ES-I3 (cell line): ENCODE results near the gene TBXA2R.
A peak's percentile ranks its signal among the peaks of the same experiment; 100 is the strongest.

Experiments used
- H3K36me3 ChIP-seq: 2 replicates; pipeline ENCODE4 v1.6.1; 2013; ENCODE audit warnings: mild to moderate bottlenecking, low read length, control low read depth, moderate library complexity; ENCODE audit not compliant: insufficient read depth
- H3K4me1 ChIP-seq: 2 replicates; pipeline ENCODE4 v1.6.1; 2013; ENCODE audit warnings: mild to moderate bottlenecking, control low read depth, low read length; ENCODE audit not compliant: insufficient read depth
- H3K9ac ChIP-seq: 2 replicates; pipeline ENCODE4 v1.6.1; 2013; ENCODE audit warnings: low read depth, mild to moderate bottlenecking, low read length, moderate library complexity
- H3K9me3 ChIP-seq: 2 replicates; pipeline ENCODE4 v1.6.1; 2013; ENCODE audit warnings: mild to moderate bottlenecking, low read length, moderate library complexity; ENCODE audit not compliant: control insufficient read depth, insufficient read depth

Gene TBXA2R

DNA sequence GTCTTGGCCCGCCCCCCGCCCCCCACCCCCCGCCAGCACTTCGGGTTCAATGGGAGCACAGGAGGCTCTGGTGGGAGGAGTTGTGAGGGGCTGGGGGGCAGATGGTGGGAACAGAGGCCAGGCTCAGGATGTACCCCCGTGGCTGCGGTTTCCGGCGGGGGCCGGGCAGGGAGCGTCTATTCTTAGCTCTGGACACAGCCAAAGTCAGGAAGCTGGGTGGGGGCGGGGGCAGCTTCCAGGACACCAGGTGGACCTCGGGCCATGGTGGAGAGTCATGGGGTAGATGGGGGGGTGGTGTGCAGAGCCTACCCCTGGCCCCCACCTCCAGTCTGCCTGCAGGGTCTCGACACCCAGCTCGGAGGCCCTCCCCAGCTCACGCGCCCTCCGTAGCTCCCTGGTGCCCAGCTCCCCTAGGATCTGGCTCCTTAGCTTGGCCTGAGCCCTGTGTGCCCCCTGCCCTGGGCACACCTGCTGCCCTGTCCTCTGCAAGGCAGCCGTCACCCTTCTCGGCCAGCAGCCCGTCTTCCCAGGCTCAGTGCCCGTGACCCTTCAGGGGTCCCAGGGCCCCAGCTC lies 2.2 kb upstream of the TBXA2R start:
- H3K9ac ChIP-seq = no peak overlapping the region
- H3K9me3 ChIP-seq = no peaks in the 10 kb centered on the region
- H3K36me3 ChIP-seq = peaks cover 3% of the 10 kb centered on the region; the same call in 1 of the 2 replicates
- peaks cover 9% of the 10 kb centered on the region for H3K4me1 ChIP-seq

- H3K4me1 ChIP-seq = peaks cover 9% of the 10 kb centered on the region
- peaks cover 3% of the 10 kb centered on the region; the same call in 1 of the 2 replicates for H3K36me3 ChIP-seq
- no peaks in the 10 kb centered on the region for H3K9me3 ChIP-seq
- H3K9ac ChIP-seq = peak overlapping the region; percentile 72; the same call in 1 of the 2 replicates
Observed at GRCh38 chr19:3608079-3608641, 1.5 kb upstream of the TBXA2R start.

DNA sequence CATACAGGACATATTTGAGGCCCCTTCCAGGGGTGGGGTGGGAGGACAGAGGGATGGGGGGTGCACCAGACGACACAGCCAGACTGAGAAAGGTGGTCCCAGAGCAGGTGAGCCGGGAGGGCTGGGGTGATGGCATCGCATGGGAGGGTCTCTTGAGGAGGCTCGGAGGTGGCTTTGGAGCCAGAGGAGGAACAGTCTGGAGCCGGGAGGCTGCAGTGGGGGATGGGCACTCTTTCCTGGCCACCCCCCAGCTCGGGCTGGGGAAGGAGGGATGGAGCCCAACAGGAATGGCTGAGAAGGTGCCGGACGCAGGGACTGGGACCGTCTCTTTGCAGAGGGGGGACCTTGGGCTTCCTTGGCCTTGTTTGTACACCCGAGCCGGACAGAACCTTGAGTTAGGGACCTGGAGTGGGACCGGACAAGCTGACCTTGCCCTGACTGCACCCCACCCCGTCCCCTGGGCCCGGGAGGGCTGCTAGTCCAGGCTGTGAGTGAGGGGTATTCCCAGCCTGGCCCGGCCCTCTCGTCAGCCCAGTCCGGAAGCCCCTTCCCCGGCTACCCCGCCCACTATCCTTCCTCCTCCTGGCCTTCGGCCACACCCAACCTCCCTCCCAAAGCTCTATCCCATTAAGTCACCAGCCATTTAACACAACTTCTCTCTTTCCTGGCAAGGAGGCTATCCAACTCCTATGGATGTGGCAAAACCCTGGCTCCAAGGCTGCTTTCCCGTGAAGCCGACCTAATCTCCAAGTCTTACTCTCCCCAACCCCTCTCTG lies 816 bp upstream of the TBXA2R start:
- H3K4me1 ChIP-seq = peaks cover 7% of the 10 kb centered on the region
- H3K36me3 ChIP-seq = peaks cover 3% of the 10 kb centered on the region; the same call in 1 of the 2 replicates
- no peaks in the 10 kb centered on the region for H3K9me3 ChIP-seq
- H3K9ac ChIP-seq = peak overlapping the region; percentile 72

GRCh38 chr19:3606174-3606689 lies 443 bp downstream of the TBXA2R start:
- H3K9ac ChIP-seq = peak overlapping the region; percentile 72; the same call in 1 of the 2 replicates
- peaks cover 7% of the 10 kb centered on the region for H3K4me1 ChIP-seq
- H3K9me3 ChIP-seq = no peaks in the 10 kb centered on the region
- peaks cover 3% of the 10 kb centered on the region; the same call in 1 of the 2 replicates for H3K36me3 ChIP-seq

DNA sequence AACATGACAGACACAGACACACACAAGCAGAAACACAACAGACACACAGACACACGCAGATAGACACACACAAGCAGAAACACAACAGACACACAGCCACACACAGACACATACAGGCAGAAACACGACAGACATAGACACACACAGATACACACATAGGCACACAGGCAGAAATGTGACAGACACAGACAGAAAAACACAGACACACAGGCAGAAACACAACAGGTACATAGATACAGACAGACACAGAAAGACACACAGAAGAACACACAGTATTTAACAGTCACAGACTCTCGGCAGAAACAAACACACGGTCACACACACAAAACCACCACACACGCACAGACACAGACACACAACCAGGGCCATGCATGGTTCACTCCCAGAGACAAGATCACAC lies 905 bp downstream of the TBXA2R start:
- no peaks in the 10 kb centered on the region for H3K9me3 ChIP-seq
- peak overlapping the region; percentile 72; the same call in 1 of the 2 replicates for H3K9ac ChIP-seq
- H3K4me1 ChIP-seq = peaks cover 7% of the 10 kb centered on the region
- H3K36me3 ChIP-seq = peaks cover 3% of the 10 kb centered on the region; the same call in 1 of the 2 replicates

DNA sequence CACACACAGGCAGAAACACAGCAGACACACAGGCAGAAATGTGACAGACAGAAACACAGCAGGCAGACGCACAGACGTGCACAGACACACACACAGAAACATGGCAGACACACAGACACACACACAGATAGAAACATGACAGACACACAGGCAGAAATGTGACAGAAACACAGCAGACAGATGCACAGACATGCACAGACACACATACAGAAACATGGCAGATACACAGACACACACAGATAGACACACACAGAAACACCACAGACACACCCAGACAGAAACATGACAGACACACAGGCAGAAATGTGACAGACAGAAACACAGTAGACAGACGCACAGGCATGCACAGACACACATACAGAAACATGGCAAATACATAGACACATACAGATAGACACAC lies 1.3 kb downstream of the TBXA2R start:
- H3K9me3 ChIP-seq = no peaks in the 10 kb centered on the region
- H3K36me3 ChIP-seq = peaks cover 1% of the 10 kb centered on the region; the same call in 1 of the 2 replicates
- peaks cover 7% of the 10 kb centered on the region for H3K4me1 ChIP-seq
- no peak overlapping the region for H3K9ac ChIP-seq

- H3K4me1 ChIP-seq = peaks cover 7% of the 10 kb centered on the region
- H3K9me3 ChIP-seq = no peaks in the 10 kb centered on the region
- no peak overlapping the region for H3K9ac ChIP-seq
- no peaks in the 10 kb centered on the region for H3K36me3 ChIP-seq
Observed at GRCh38 chr19:3604987-3605343, 1.7 kb downstream of the TBXA2R start.

DNA sequence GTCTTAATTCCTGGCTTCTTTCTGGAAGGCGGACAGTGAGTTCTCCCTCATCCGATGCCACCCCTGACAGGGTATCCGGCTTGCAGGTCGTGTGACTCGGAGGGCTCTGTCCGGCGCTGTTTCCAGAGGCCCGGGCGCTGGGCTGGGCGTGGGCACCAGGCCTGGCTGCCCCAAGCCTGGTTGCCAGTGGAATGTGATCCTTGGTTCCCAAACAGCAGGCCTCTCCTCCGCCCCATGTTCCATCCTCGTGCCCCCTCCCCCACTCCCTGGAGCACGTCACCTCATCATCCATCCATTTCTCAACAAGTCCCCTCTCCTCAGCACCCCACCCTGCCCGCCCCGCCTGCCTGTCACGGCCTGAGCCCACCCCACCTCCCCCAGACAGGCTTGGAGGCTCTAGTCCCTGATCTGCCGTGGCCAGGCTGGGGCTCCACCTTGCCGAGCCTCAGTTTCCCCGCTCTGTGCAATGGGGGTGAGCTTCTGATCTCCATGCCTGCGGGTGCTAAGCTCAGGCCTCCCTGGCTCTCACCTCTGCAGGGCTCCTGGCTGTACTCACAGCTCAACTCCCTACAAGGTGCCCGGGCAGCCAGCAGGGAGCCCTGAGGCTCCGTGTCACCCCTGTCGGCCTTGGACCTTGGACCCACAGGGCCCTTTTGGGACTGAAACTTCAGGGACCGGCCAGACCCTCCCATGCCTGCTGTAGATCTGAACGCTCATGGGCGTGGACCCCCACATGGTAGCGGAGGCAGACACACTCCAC lies 2.3 kb downstream of the TBXA2R start:
- H3K36me3 ChIP-seq = no peaks in the 10 kb centered on the region
- H3K9me3 ChIP-seq = no peaks in the 10 kb centered on the region
- H3K4me1 ChIP-seq = peaks cover 7% of the 10 kb centered on the region
- H3K9ac ChIP-seq = no peak overlapping the region

- no peaks in the 10 kb centered on the region for H3K9me3 ChIP-seq
- peaks cover 5% of the 10 kb centered on the region for H3K4me1 ChIP-seq
- H3K36me3 ChIP-seq = no peaks in the 10 kb centered on the region
- H3K9ac ChIP-seq = no peak overlapping the region
Observed at GRCh38 chr19:3603121-3603811, 3.4 kb downstream of the TBXA2R start.

DNA sequence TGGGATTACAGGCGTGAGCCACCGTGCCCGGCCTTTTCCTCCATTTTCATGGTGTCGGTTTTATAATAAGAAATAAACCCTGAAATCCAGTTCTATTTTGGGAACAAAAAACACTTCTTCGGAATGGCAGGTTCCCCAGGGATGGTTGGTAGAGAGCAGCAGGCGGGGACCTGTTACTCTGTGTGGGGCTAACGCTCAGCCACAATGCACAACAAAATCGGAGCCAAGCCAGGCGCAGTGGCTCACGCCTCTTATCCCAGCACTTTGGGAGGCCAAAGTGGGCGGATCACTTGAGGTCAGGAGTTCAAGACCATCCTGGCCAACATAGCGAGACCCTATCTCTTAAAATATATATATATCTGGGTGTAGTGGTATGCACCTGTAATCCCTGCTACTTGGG lies 5.7 kb downstream of the TBXA2R start:
- no peaks in the 10 kb centered on the region for H3K36me3 ChIP-seq

DNA sequence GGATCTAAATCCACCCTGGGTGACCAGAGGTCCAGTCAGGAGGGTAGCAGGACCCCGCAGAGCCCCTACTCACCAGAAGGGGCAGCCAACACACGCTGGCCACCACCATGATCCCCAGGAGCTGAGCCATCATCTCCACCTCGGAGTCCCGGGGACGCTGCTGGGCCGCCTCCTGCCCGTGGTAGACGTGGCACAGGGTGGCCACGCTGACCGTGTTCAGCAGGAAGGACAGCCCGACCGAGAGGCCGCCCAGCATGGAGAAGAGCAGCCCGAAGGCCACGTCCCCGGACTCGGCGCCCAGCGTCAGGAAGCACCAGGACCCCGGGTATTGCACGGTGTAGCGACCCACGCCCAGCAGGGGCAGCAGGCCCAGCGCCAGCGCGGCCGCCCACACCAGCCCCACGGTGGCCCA lies 6.9 kb downstream of the TBXA2R start:
- Histone ChIP-seq H3K9ac (no peak overlapping the region), H3K36me3 (no peaks in the 10 kb centered on the region), H3K4me1 (no peaks in the 10 kb centered on the region), H3K9me3 (no peaks in the 10 kb centered on the region)

More for the DNA sequence above, 5.7 kb downstream of the TBXA2R start:
- Histone ChIP-seq H3K9ac (no peak overlapping the region), H3K9me3 (no peaks in the 10 kb centered on the region), H3K4me1 (no peaks in the 10 kb centered on the region)

- H3K36me3 ChIP-seq = no peaks in the 10 kb centered on the region
- H3K9ac ChIP-seq = no peak overlapping the region
- H3K9me3 ChIP-seq = no peaks in the 10 kb centered on the region
- H3K4me1 ChIP-seq = no peaks in the 10 kb centered on the region
Observed at GRCh38 chr19:3595521-3596061, 11.1 kb downstream of the TBXA2R start.

GRCh38 chr19:3593156-3593555 lies 13.5 kb downstream of the TBXA2R start:
- Histone ChIP-seq H3K36me3 (no peaks in the 10 kb centered on the region), H3K9me3 (no peaks in the 10 kb centered on the region), H3K9ac (no peak overlapping the region; the same call in 1 of the 2 replicates), H3K4me1 (no peaks in the 10 kb centered on the region)
